NK-92 (cell line): ENCODE measurements around the gene NBAS.
"Not testable (repeated sequence)": the region's sequence is repeated elsewhere in the genome, so short reads cannot be mapped to it uniquely, and the experiment has no call there.

Source experiments
- DNase-seq: peaks from one replicate; lab custom pipeline; 2025; ENCODE audit not compliant: unreplicated experiment; lab: John Stamatoyannopoulos, UW

The NBAS gene

GRCh38 chr2:15230599-15231192 is 330.4 kb downstream of the NBAS start:
- DNase-seq, result no peak

GRCh38 chr2:15226661-15227060 is 334.5 kb downstream of the NBAS start:
- no peak for DNase-seq

DNA sequence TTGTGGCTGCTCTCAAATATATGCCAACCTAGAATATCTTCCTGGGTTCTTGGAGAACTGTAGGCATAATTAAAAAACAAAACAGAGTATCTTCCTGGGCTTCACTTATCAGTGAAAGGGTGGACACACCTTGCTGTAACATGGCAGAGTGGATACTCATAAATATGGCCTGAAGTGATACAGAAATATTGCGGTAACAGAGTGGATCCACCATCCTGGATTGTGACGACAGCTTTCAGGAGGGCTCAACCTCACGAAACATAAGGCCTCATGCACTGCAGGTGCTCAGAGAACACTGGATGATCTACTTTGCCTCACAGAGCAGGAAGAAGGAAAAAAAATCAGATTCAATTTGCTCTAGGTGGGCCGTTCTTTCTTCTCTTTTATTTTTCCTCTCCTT is 336.0 kb downstream of the NBAS start:
- DNase-seq, result no peak

DNA sequence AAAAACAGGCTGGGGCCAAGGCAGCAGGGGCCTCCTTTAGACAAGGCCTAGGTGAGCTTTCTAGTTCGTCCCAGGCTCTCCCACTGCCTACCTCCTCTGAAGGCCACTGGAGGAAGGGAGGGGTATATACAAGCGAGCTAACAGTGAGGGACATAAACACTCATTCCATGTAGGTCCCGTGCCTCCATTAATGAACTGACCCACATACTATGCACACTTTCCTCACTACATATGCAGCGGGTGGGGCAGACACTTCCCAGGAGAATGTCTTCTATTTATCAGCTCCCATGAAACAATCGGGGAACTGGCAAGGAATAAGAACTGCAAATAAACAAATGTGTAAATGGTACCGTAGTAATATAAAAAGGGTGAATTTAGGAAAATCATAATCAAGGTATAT is 336.5 kb downstream of the NBAS start:
- DNase-seq, result no peak

DNA sequence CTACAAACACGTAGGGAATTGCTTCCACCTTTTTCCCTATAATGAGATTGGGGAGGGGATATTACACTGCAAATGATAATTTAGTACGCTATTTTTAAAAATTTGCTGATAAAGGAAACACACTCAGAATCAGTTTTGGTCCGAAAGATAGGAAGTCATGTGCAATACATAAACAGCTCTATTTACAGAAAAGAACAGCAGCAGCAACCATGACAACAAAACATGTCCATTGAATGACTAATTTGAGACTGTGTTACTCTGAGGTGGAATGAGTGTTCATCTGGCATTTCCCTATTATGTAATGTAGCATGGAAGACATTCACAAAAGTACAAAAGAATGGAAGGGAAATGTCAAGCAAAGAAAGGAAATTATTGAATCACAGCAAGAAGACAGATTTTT is 337.2 kb downstream of the NBAS start:
- DNase-seq, result no peak

GRCh38 chr2:15222856-15223255 is 338.3 kb downstream of the NBAS start:
- DNase-seq, result no peak

DNA sequence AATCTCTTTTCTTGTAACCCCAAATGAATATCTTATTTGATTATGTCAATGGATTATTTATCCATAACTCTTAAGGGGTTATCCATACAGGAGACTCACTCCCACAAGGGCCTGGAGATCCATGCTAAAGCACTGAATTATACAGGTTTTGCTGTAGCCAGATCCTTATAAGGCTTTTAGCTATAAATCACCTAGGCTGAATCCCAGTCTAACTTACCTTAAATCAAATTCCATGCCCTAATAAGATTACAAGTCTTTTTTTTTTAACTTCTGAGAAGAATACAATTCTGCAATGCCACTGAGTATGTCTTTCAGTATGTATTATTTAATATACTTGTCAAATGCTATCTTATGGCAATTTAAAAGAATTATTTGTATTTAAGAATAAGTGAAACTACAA is 340.5 kb downstream of the NBAS start:
- DNase-seq, result no peak

GRCh38 chr2:15218423-15219086 is 342.6 kb downstream of the NBAS start:
- DNase-seq, result no peak

DNA sequence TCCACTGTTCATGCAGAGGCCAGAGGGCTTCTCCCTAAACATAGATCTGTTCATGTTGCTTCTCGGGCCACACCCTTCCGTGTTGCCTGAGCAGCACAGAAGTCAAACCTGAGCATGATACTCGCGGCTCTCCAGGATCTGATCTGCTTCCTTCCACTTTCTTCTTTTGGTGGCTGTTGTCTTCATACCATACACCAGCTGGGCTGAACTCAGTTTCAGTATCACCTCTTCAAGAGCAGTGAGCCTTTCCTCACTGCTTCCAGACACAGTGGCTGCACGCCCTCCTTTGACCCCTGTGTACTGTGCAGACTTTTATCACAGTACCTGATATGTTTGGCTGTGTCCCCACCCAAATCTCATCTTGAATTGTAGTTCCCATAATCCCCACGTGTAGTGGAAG is 348.9 kb downstream of the NBAS start:
- DNase-seq, result no peak

- not testable (repeated sequence) for DNase-seq
Measured at GRCh38 chr2:15210542-15210941, 350.6 kb downstream of the NBAS start.

GRCh38 chr2:15206419-15206818 is 354.7 kb downstream of the NBAS start:
- DNase-seq, result no peak

GRCh38 chr2:15205562-15205961 is 355.6 kb downstream of the NBAS start:
- DNase-seq, result no peak

DNA sequence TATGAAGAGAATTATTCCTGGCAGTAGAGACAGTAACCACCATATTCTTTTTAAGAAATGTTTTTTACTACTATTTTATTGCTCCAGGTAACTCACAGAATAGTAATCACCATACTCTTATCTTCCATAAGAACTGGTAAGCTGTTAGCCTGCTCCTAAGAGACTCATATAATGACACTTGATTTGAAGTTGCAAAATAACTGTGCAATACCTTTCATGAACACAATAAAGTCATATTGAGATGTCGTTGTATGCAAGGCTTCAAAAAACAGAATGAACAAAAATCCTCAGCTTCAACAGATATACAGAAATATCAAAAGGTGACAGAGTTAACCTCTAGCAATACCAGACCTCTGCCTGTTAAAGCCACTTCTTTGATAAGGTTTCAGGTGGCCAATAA is 360.1 kb downstream of the NBAS start:
- DNase-seq, result no peak

DNA sequence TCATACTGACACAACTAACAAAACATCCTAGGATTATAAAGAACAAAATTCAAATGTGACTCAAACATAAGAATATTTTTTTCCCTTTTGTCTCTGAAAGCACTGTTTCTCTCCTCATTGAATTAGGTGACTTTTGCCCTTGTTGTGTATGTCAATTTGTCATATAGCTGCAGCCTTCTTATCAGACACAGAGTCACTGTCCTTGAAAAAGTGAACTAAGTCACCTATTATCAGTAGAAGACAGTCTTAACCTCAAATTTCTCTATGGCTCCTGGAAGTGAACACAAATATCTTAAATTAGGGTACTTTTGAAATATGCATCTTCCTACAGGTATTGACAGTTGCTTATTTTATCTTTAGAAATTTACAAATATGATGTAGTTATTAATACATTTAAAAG is 360.6 kb downstream of the NBAS start:
- DNase-seq, result no peak

DNA sequence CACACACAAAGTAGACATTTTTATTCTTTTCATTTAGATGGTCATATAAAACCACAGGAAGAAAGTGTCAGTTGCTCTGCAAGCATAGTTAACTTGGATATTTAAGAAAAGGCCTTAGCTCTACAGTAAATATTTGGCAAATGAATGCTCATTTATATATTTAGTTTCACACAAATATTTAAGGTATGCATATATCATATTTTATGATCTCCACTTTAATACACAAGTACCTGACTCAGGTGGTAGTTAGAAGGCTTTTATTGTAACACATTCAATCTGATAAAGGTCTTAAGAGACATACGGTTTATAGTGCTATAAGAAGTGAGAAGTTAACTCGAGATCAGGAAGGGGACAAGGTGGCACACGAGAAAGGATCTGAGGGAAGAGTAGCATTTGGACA is 363.1 kb downstream of the NBAS start:
- no peak for DNase-seq

GRCh38 chr2:15195813-15196212 is 365.3 kb downstream of the NBAS start:
- DNase-seq, result no peak

DNA sequence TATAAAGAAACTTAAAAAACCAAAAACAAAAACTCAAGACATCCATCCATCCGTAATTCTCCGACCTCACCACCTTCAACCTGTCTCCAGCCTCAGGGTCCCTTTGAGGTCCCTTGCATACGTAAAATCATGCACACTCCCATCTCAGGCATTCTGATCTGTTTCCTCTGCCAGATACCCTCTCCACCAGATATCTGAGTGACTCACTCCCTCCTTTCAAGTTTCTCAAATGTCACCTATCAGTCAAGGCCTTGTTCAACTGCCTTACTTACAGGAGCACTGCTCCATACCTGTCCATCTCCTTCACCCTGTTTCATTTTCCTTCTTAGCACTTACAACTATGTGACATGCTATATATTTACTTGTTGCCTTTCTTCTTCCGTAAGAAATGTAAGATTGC is 369.3 kb downstream of the NBAS start:
- no peak for DNase-seq

DNA sequence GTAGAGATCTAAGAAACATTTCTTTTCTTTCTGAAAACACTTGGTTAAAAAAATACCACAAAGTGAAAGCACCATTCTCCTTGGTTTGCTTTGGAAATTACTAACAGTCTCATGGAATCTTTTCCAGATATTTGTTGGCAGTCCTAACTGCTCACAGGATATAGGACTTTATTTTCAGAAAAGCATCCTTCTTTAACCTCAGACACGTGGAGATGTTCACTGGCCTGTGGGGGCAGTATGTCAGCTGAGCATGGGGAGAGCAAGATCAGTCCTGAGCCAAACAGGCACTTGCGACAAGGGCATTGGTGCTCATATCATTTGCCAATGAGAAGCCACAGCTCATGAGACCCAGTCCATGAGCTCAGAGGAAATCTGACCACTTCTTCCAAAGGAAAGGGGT is 371.9 kb downstream of the NBAS start:
- DNase-seq, result no peak

- no peak for DNase-seq
Measured at GRCh38 chr2:15187702-15188101, 373.4 kb downstream of the NBAS start.

DNA sequence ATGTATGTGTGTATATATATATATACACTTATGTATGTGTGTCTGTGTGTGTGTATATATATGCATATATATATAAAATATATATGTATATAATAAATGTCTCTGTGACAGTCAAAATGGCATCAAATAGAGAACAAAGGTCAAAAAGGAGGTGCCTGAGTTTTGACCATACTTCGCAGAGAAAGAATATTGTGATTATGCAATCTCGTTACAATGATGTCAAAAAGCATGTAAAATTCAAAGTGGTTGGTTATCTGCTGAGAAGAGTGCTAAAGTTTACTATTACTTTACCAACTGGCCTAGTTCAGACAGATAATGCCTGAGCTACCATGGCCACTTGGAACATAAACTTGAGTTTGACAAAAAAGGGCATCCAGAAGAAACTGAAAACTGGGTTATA is 375.0 kb downstream of the NBAS start:
- no peak for DNase-seq

DNA sequence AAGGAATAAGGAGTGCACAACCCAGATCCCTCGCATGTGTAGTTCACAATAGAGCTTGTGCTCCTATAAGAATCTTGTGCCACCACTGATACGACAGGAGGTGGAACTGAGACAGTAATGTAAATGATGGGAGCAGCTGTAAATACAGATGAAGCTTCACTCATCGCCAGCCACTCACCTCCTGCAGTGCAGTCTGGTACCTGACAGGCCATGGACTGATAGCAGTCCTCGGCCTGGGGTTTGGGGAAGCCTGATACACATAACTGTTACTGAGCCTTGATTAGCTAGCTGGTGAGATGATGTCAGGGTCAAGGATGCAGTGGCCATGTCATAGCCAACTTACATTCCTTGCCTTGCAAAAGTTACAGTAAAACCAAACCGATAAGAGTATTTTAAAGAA is 376.6 kb downstream of the NBAS start:
- DNase-seq, result no peak

GRCh38 chr2:15182275-15182674 is 378.9 kb downstream of the NBAS start:
- no peak for DNase-seq

DNA sequence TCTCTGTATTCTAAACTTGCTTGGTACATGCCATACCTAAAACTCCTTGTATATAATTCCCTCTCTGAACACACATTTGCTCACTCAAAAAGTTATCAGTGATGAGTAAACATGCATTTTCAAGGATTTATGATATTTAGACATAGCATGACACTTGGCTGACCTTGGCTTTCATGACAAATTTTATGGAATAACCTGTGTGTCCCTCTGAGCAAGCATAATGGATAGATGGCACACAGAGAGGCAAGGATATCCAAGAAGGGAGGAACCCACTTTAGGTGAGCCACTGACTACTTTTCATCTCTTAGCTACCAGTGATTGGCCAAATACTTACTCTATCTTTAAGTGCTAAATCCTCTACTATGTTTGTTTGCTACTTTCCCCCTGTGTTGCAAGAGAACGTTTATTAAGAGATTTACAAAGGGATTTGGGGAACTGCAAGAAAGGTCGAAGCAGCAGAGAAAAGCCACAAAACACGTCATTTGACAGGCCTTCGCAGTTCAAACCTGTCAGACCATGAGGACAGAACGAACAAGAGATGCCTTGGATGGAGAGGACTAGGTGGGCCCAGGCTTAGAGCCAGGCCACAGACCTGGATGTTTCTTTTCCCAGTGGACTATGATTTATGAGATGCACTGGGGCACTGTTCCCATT is 379.9 kb downstream of the NBAS start:
- no peak for DNase-seq
